Suppressor macrophage (primary cell): Measurements from ENCODE around the gene DNAJC9.
A peak's percentile ranks its signal among the peaks of the same experiment; 100 is the strongest.

Experiments
- DNase-seq, 4 experiments: peaks; one replicate each; pipeline ENCODE4 v3.0.0-alpha.2; 2020 to 2022

The DNAJC9 gene

DNA sequence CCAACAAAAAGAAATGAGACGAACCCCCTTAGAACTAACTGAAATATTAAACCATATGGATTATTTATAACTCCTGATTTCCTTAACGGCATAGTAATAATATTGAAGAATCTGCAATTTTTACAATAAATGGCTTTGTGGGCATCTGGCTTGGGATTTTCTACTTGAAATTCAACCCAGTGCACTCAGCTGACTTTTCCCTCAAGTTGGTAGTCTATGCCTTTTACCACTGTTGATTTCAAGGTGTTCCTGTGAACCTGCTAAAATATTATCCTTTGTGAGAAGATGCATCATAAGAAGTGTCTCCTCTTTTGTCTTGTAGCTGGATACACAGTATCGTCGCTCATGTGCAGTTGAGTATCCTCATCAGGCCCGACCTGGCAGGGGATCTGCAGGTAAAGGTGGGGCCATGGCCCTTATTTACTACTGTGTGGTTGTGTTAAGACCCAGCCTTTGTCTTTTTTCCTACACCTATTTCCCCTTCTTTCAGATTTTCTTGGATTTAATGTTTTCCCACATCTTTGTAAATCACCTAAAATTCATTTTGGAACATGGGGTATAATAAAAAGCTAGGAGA, 8.0 kb downstream of the DNAJC9 start:
- no peak for DNase-seq

DNA sequence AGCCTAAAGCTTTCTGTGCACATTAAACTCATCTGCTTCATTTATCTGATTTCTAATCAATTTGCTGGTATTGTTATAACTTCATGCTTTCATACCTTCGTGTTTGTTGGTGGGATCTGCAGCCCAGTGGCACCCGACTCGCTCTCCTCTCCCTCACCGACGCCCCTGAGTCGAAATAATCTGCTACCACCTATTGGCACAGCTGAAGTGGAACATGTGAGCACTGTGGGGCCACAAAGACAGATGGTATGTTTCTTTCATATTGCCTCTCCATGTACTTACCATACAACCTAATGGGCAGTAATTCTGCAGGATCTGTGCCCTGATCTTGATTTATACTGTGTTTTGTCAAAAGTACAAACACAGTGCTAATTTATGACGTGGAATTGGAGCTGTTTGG, 12.4 kb downstream of the DNAJC9 start:
- DNase-seq, result no peak

GRCh38 chr10:73233883-73234282, 13.2 kb downstream of the DNAJC9 start:
- DNase-seq, result no peak

DNA sequence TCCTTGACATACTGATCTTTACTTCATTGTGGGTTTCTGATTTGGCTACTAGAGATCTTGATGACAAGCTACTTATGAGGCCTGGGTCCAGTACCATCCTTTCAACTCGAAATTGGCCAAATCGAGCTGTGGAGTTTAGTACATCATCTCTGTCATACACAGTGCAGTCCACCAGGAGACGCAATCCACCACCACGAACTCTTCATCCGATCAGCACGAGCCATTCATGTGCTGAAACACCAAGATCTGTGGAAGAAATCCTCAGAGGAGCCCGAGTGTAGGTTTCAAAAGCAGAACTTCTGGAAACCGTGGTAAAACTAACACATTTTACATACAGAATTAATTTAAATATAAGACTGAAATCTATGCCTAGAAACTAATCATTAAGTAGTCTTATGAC, 14.2 kb downstream of the DNAJC9 start:
- peak in 3 of 4 experiments; percentile 11 to 29 (median 23) for DNase-seq

DNA sequence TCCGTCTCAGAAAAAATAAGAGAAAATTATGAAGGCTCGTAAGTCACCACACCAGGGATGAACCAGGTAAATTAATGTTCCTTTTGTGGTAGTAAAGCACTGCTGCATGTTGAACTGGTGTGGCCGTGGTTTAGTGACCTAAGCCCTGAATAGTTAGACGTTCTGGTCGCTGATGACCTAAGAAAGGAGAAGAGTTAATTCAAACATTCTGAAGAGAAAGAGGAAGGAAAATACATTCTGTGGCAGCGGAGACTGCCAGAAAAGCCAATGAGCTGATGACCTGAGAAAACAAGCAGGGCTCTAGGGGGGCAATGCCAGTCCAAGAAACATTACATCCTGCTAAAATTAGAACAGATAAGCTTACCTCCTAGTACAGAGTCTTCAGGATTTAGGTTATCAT, 17.5 kb downstream of the DNAJC9 start:
- peak; percentile 65 to 84 (median 76) for DNase-seq

DNA sequence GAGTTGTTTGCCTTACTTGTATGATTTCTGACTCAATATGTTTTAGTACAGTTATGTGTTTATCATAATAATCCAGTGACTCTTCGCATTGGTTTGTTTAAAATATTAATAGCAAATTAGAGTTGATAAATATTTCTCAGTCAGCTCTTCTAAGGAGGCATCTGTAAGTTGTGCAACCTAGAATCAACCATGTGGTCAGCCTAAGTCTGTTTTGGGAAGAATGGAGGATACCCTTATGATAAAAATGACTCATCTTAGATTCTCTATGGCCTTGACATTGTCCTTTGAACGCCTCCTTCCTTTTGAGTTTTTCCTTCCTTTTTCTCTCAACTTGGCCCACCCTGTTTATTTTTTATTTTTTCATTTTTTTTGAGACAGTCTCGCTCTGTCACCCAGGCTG, 18.8 kb downstream of the DNAJC9 start:
- DNase-seq, result peak; percentile 46 to 81 (median 68)

DNA sequence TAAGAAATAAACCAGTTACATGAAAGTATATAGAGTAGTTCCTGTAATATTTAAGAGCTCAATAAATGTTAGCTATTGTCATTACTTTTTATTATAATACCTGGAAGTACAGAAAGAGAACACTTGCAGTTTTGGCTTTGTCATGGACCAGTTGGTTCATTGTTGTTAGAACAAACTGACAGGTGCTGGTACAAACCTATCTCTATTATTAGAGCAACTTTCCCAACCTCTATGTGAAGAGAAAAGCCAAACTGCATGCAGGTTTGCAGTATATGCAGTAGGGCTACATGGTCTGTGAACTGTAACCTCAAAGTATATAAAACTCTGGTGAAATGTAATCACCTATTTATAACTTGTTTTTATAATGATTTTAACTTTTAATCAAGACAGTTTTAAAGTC, 20.4 kb downstream of the DNAJC9 start:
- DNase-seq, result no peak

DNA sequence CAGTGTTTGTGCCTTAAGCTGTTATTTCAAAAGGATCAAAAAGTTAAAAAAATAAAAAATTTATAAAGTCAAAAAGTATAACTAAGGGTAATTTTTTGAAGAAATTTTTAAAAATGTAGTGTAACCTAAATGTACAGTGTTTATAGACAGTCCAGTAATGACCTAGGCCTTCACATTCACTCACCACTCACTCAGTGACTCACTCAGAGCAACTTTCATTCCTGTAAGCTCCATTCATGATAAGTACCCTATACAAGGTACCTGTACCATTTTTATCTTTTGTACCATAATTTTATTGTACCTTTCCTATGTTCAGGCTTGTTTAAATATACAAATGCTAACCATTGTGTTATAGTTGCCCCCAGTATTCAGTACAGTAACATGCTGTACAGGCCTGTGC, 21.5 kb downstream of the DNAJC9 start:
- no peak for DNase-seq

DNA sequence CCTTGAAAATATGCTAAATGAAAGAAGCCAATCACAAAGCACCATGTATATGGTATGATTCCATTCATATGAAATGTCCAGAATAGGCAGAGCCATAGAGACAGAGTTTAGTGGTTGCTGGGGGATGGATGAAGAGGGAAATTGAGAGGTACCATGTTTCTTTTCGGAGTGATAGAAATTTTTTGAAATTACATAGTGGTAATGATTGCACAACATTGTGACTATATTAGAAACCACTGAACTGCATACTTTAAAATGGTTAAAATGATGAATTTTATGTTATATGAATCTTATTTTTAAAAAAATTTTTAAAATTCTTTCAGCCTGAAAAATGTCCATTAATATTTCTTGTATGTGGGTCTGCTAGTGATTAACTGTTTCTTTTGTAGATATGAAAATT, 26.1 kb downstream of the DNAJC9 start:
- DNase-seq, result no peak

DNA sequence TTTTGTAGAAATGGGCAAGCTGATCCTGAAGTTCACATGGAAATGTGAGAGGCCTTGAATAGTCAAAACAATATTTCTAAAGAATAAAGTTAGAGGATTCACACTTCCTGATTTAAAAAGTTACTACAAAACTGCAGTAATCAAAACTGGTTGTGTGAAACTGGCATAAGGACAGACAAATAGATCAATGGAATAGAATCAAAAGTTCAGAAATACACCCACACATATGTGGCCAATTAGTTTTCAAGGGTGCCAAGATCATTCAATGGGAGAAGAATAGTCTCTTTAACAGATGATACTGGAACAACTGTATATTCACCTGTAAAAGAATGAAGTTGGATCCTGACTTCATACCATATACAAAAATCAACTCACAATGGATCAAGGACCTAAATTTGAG, 27.7 kb downstream of the DNAJC9 start:
- no peak for DNase-seq

- DNase-seq, result peak in 3 of 4 experiments; percentile 14 to 40 (median 38)
These were observed 28.4 kb downstream of the DNAJC9 start for GRCh38 chr10:73218431-73219191.

DNA sequence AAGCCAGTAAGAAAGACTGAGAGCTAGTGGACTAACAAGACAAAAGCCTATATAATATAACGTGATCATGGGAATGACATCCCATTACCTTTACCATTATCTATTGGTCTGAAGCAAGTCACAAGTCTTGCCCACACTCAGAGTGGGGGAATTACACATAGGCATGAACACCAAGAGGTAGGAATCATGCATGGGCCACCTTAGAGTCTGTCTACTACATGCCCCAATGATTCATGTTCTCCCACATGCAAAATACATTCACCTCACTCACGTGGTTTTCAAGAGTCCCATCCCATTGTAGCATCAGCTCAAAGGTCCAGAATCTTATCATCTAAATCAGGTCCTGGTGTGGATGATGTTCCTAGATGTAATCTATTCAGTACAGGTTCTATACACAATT, 29.4 kb downstream of the DNAJC9 start:
- no peak for DNase-seq

DNA sequence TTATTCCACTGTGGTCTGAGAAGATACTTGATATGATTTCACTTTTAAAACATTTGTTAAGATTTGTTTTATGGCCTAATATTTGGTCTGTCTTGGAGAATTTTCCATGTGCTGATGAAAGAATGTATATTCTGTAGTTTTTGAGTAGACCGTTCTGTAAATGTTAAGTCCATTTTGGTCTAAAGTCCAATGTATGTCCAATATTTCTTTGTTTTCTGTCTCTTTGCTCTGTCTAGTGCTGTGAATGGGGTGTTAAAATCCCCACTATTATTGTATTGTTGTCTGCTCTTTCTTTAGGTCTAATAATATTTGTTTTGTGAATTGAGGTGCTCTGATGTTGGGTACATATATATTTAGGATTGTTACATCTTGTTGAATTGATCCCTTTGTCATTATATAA, 31.3 kb downstream of the DNAJC9 start:
- DNase-seq, result no peak

- DNase-seq, result no peak
These were observed 35.8 kb downstream of the DNAJC9 start for GRCh38 chr10:73211106-73211811.

GRCh38 chr10:73210395-73211105, 36.5 kb downstream of the DNAJC9 start:
- DNase-seq, result no peak

DNA sequence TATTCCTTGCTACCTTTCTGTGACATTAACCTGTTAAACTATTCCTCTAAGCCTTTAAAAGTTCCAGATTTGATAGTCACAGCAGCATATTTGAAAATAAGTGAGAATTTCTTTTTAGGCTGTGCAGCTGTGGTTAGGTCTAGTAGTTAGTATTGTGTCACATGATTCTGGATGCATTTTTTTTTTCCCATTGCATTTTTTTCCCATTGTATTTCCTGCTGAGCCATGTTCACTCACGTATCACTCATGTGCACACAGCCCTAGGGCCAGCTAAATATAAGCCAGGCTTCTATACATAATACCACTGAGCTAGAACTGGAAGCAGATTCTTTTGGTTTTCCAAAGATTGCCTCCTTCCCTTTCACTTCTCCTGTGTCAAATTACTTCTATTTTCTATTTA, 37.4 kb downstream of the DNAJC9 start:
- no peak for DNase-seq

- DNase-seq, result no peak
These were observed 39.2 kb downstream of the DNAJC9 start for GRCh38 chr10:73207883-73208282.

DNA sequence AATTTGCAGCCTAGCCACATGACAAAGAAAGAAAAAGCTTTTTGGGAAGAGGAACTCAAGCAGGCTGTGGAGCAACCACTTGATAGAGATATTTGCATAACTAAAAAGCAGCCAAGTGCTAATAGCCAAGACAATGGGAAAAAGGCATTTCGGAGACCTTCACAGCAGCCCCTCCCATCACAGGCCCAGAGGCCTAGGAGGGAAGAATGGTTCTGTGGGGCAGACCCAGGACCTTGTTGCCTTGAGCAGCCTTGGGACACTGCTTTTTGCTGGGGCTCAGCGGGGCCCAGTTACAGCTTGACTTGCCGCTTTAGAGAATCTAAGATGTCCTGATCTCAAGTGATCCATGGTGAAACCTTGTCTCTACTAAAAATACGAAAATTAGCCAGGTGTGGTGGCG, 40.7 kb downstream of the DNAJC9 start:
- DNase-seq, result peak in 3 of 4 experiments; percentile 5 to 30 (median 14)

DNA sequence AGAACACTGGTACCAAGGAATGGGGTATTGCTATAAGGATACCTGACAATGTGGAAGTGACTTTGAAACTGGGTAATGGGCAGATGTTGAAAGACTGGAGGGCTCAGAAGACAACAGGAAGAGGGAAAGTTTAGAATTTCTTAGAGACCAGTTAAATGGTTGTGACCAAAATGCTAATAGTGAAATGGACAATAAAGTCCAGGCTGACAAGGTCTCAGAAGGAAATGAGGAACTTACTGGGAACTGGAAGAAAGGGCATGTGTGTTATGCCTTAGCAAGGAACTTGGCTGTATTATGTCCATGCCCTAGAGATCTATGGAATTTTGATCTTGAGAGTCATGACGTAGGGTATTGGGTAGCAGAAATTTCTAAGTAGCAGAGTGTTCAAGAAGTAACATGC, 41.2 kb downstream of the DNAJC9 start:
- DNase-seq, result peak; percentile 24 to 61 (median 46)

DNA sequence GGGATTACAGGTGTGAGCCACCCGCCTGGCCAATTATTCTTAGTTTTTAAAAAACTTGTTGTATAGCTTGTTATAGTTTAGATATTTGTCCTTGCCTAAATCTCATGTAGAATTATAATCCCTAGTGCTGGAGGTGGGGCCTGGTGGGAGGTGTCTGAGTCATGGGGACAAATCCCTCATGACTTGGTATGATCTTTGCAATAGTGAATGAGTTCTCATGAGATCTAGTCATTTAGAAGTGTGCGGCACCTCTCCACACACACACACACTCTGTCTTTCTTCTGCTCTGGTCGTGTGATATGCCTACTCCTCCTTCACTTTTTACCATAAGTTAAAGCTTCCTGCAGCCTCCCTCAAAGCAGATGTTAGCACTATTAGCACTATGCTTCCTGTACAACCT, 42.0 kb downstream of the DNAJC9 start:
- peak; percentile 14 to 67 (median 44) for DNase-seq
